B cell (primary cell): ENCODE data around the gene CHRNA7.

Experiments
- EZH2 ChIP-seq: IDR thresholded peaks from 2 replicates; pipeline ENCODE4 v1.6.1; 2012; ENCODE audit warnings: borderline replicate concordance, low read depth, mild to moderate bottlenecking, moderate library complexity, low read length; ENCODE audit not compliant: insufficient read depth, poor library complexity, severe bottlenecking
- TF ChIP-seq, protein P1 (sequence below): fragments of 200-600 bp; IDR thresholded peaks from one replicate; pipeline ENCODE4 v1.8.0; 2022; ENCODE audit warnings: antibody characterized with exemption, mild to moderate bottlenecking

DNA sequence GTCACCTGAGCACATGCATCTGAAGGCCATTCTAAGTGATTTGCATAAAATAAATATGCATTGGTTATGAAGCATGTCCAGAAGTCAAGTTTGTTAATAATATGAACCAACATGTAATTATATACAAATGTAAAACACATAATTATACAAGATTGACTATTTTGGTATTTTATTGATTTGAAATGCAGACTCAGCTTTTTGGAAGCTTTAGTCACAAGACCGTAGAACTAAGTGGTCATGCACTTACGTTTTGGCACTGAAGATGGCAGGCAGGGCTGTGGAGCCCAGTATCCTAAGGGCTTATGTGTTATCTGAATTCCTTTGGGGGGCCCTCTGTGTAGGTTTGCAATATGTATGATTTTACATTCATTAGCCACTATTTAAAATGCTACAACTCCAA lies 5.0 kb downstream of the CHRNA7 start:
- TF ChIP-seq, protein P1, sequence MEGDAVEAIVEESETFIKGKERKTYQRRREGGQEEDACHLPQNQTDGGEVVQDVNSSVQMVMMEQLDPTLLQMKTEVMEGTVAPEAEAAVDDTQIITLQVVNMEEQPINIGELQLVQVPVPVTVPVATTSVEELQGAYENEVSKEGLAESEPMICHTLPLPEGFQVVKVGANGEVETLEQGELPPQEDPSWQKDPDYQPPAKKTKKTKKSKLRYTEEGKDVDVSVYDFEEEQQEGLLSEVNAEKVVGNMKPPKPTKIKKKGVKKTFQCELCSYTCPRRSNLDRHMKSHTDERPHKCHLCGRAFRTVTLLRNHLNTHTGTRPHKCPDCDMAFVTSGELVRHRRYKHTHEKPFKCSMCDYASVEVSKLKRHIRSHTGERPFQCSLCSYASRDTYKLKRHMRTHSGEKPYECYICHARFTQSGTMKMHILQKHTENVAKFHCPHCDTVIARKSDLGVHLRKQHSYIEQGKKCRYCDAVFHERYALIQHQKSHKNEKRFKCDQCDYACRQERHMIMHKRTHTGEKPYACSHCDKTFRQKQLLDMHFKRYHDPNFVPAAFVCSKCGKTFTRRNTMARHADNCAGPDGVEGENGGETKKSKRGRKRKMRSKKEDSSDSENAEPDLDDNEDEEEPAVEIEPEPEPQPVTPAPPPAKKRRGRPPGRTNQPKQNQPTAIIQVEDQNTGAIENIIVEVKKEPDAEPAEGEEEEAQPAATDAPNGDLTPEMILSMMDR: no peak
- no peak for TF ChIP-seq EZH2
